Measurements from ENCODE around the gene CFAP70. TPM values are rescaled to one million over a fixed set of nuclear protein-coding genes. Genes with fewer than 3 reads are reported as not detected.

The CFAP70 gene
- total RNA-seq, 1 experiment from 2014 or later = 0.31 TPM

GRCh38 chr10:73246646-73247508 lies 111.8 kb downstream of the CFAP70 start, which contains the start of gene DNAJC9 (continued):
- TF ChIP-seq ERG (CRISPR knock-in tag; IDR thresholded peaks at IDR 0.05) (peak; percentile 84; the same call in 1 of the 2 replicates), NFATC4 (CRISPR knock-in tag; IDR thresholded peaks at IDR 0.05) (peak; percentile 95), ZNF396 (CRISPR knock-in tag; IDR thresholded peaks at IDR 0.05; ENCODE audit: borderline replicate concordance) (no peak), E2F4 (CRISPR knock-in tag; IDR thresholded peaks at IDR 0.05; ENCODE audit: borderline replicate concordance, low read depth) (peak; percentile 93), FOXP1 (CRISPR knock-in tag; IDR thresholded peaks at IDR 0.05; ENCODE audit: borderline replicate concordance) (peak; percentile 97), SMAD4 (CRISPR knock-in tag; IDR thresholded peaks at IDR 0.05) (no peak; the same call in 1 of the 2 replicates), ZBTB21 (CRISPR knock-in tag; IDR thresholded peaks at IDR 0.05; ENCODE audit: borderline replicate concordance) (no peak), ZNF532 (CRISPR knock-in tag; IDR thresholded peaks at IDR 0.05; ENCODE audit: borderline replicate concordance) (peak; percentile 87; the same call in 1 of the 2 replicates), ARID4B (CRISPR knock-in tag; IDR thresholded peaks at IDR 0.05; ENCODE audit: borderline replicate concordance) (peak; percentile 86; the same call in 1 of the 2 replicates), PRDM15 (CRISPR knock-in tag; IDR thresholded peaks at IDR 0.05) (no peak), IRF1 (CRISPR knock-in tag; IDR thresholded peaks at IDR 0.05) (peak; percentile 86; the same call in 1 of the 2 replicates), TCF7 (CRISPR knock-in tag; IDR thresholded peaks at IDR 0.05; ENCODE audit: low read depth) (no peak), FOXJ3 (CRISPR knock-in tag; IDR thresholded peaks at IDR 0.05; ENCODE audit: borderline replicate concordance) (no peak), HMGXB4 (CRISPR knock-in tag; IDR thresholded peaks at IDR 0.05) (peak; percentile 97), FOXP4 (CRISPR knock-in tag; IDR thresholded peaks at IDR 0.05) (0 out of 2 replicates have a peak, but pooled peaks have one; percentile 63), ETV6 (CRISPR knock-in tag; IDR thresholded peaks at IDR 0.05) (peak; percentile 97)

All from WTC11 (cell line).